ENCODE measurements around the gene PGRMC2.
A peak's percentile ranks its signal among the peaks of the same experiment; 100 is the strongest.

PGRMC2 gene

DNA sequence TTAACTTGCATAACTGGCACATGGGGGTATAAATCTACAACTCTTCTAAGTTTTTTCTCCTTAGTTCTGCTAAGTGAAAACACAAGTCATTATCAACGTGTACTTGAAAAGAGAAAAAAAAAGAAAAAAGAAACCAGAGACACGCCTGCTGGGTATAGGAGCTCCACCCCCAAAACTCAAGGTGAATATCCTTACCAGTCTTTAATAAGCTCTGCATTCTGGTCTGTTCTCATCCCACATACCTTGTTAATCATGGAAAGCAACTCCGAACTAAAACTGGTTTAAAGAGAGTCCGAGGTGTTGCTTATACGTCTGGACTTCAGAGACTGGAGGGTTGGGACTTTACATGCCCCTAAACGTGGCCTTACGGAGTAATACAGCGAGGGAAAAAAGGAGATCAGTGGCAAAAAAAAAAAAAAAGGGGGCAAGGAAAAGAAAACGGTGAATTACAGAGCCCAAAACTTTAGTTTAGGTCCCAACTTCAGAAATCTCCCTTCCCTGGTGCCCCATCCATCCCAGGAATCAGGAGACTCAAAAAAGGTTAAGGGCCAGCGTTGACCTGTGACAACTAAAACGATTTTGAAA lies 1.0 kb downstream of the PGRMC2 start:
- peaks cover 16% of the 10 kb centered on the region; the same call in 1 of the 2 replicates for H3K36me3 ChIP-seq (ENCODE audit: control insufficient read depth, insufficient read depth, low read length)
- peak overlapping the region; percentile 69; the same call in 1 of the 2 replicates for H3K27ac ChIP-seq (ENCODE audit: low read depth, low read length)
- H3K4me1 ChIP-seq (ENCODE audit: control insufficient read depth, insufficient read depth, low read length), result no peaks in the 10 kb centered on the region; the same call in 1 of the 2 replicates

GRCh38 chr4:128285085-128285997 lies 2.3 kb downstream of the PGRMC2 start:
- no peak overlapping the region for H3K9ac ChIP-seq (ENCODE audit: low read length)
- peak overlapping the region; percentile 74 for H3K4me3 ChIP-seq (ENCODE audit: low read depth, low read length)
- no peaks in the 10 kb centered on the region for H3K27me3 ChIP-seq (ENCODE audit: control insufficient read depth, insufficient read depth, low read length)
- H3K9me3 ChIP-seq (ENCODE audit: control insufficient read depth, insufficient read depth, low read depth, low read length), result no peaks in the 10 kb centered on the region; the same call in 1 of the 2 replicates
- peaks cover 22% of the 10 kb centered on the region; the same call in 1 of the 2 replicates for H3K36me3 ChIP-seq (ENCODE audit: control insufficient read depth, insufficient read depth, low read length)
- H3K4me1 ChIP-seq (ENCODE audit: control insufficient read depth, insufficient read depth, low read length), result no peaks in the 10 kb centered on the region; the same call in 1 of the 2 replicates
- H3K27ac ChIP-seq (ENCODE audit: low read depth, low read length), result no peak overlapping the region

More for the DNA sequence above, 1.0 kb downstream of the PGRMC2 start:
- H3K27me3 ChIP-seq (ENCODE audit: control insufficient read depth, insufficient read depth, low read length), result no peaks in the 10 kb centered on the region
- no peaks in the 10 kb centered on the region; the same call in 1 of the 2 replicates for H3K9me3 ChIP-seq (ENCODE audit: control insufficient read depth, insufficient read depth, low read depth, low read length)
- peak overlapping the region; percentile 74 for H3K4me3 ChIP-seq (ENCODE audit: low read depth, low read length)
- peak overlapping the region; percentile 92 for H3K9ac ChIP-seq (ENCODE audit: low read length)

DNA sequence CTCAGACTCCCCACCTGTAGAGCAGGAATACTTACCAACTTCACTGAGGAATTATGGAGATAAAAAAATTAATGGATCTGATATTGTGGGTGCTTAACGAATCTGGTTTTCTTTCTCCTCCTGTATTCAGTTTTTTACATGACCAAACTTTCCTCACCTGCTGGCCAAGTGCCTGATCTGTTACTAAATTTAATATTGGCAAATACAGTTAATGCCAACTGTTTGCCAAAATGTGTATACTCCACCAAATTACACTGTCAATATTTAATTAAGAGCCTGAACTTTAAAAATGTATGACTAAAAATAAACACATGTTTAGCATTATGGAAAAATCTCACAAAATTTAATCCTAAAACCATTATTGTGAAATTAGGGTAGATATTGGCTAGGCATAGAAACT lies 3.3 kb downstream of the PGRMC2 start:
- Histone ChIP-seq H3K27me3 (ENCODE audit: control insufficient read depth, insufficient read depth, low read length) (no peaks in the 10 kb centered on the region), H3K4me1 (ENCODE audit: control insufficient read depth, insufficient read depth, low read length) (no peaks in the 10 kb centered on the region; the same call in 1 of the 2 replicates), H3K36me3 (ENCODE audit: control insufficient read depth, insufficient read depth, low read length) (peaks cover 31% of the 10 kb centered on the region), H3K9me3 (ENCODE audit: control insufficient read depth, insufficient read depth, low read depth, low read length) (no peaks in the 10 kb centered on the region; the same call in 1 of the 2 replicates), H3K27ac (ENCODE audit: low read depth, low read length) (no peak overlapping the region), H3K9ac (ENCODE audit: low read length) (no peak overlapping the region), H3K4me3 (ENCODE audit: low read depth, low read length) (0 out of 2 replicates have a peak overlapping the region, but pooled peaks have one; percentile 74)

DNA sequence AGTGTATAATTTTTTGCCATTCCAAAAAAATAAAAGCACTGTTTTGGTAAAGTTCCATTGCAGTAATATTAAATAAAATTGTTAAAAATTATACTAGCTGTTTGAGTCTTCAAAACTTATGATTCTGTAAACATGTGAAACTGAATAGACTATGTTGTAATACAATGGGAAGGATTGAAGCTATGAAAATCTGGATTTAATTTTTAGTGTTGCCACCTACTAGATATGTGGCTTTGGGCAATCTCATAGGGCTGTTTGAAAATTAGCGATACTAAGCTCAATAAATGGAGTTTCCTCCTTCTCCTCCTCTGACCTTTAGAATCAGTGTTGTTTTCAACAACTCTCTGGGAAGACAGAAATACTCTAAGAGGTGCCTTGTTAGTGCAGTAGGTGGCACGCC lies 4.5 kb downstream of the PGRMC2 start:
- Histone ChIP-seq H3K9me3 (ENCODE audit: control insufficient read depth, insufficient read depth, low read depth, low read length) (no peaks in the 10 kb centered on the region; the same call in 1 of the 2 replicates), H3K4me3 (ENCODE audit: low read depth, low read length) (no peak overlapping the region), H3K9ac (ENCODE audit: low read length) (no peak overlapping the region), H3K36me3 (ENCODE audit: control insufficient read depth, insufficient read depth, low read length) (peaks cover 34% of the 10 kb centered on the region), H3K27me3 (ENCODE audit: control insufficient read depth, insufficient read depth, low read length) (no peaks in the 10 kb centered on the region), H3K27ac (ENCODE audit: low read depth, low read length) (no peak overlapping the region), H3K4me1 (ENCODE audit: control insufficient read depth, insufficient read depth, low read length) (no peaks in the 10 kb centered on the region; the same call in 1 of the 2 replicates)

DNA sequence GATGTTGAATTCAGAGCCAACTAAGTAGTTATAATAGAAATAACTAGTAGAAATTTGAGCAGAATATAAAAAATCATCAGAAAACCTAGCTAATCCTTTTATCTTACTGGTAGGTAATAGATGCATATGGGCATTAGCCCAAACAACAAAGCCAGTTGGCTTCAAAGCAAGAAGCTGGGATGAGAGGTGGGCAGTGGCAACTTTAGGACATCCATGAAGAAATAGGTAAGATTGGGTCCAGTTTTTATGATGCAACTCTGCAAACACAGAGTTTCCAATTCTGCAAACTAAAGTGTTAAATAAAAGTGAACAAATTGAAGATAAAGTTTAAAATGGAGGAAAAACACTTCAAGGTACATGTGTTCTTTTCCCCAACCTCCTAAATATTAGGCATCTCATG lies 5.1 kb downstream of the PGRMC2 start:
- no peaks in the 10 kb centered on the region; the same call in 1 of the 2 replicates for H3K9me3 ChIP-seq (ENCODE audit: control insufficient read depth, insufficient read depth, low read depth, low read length)
- no peaks in the 10 kb centered on the region; the same call in 1 of the 2 replicates for H3K4me1 ChIP-seq (ENCODE audit: control insufficient read depth, insufficient read depth, low read length)
- no peaks in the 10 kb centered on the region for H3K27me3 ChIP-seq (ENCODE audit: control insufficient read depth, insufficient read depth, low read length)
- peaks cover 37% of the 10 kb centered on the region for H3K36me3 ChIP-seq (ENCODE audit: control insufficient read depth, insufficient read depth, low read length)
- no peak overlapping the region for H3K9ac ChIP-seq (ENCODE audit: low read length)
- no peak overlapping the region for H3K4me3 ChIP-seq (ENCODE audit: low read depth, low read length)
- H3K27ac ChIP-seq (ENCODE audit: low read depth, low read length), result no peak overlapping the region

- Histone ChIP-seq H3K4me3 (ENCODE audit: low read depth, low read length) (no peak overlapping the region), H3K4me1 (ENCODE audit: control insufficient read depth, insufficient read depth, low read length) (no peaks in the 10 kb centered on the region; the same call in 1 of the 2 replicates), H3K27me3 (ENCODE audit: control insufficient read depth, insufficient read depth, low read length) (no peaks in the 10 kb centered on the region), H3K27ac (ENCODE audit: low read depth, low read length) (no peak overlapping the region), H3K9ac (ENCODE audit: low read length) (no peak overlapping the region), H3K9me3 (ENCODE audit: control insufficient read depth, insufficient read depth, low read depth, low read length) (no peaks in the 10 kb centered on the region; the same call in 1 of the 2 replicates), H3K36me3 (ENCODE audit: control insufficient read depth, insufficient read depth, low read length) (peaks cover 37% of the 10 kb centered on the region)
Observed at GRCh38 chr4:128281354-128281753, 6.3 kb downstream of the PGRMC2 start.

GRCh38 chr4:128279624-128280225 lies 7.9 kb downstream of the PGRMC2 start:
- Histone ChIP-seq H3K36me3 (ENCODE audit: control insufficient read depth, insufficient read depth, low read length) (peaks cover 41% of the 10 kb centered on the region), H3K27me3 (ENCODE audit: control insufficient read depth, insufficient read depth, low read length) (no peaks in the 10 kb centered on the region), H3K9ac (ENCODE audit: low read length) (no peak overlapping the region), H3K27ac (ENCODE audit: low read depth, low read length) (no peak overlapping the region), H3K4me1 (ENCODE audit: control insufficient read depth, insufficient read depth, low read length) (no peaks in the 10 kb centered on the region; the same call in 1 of the 2 replicates), H3K4me3 (ENCODE audit: low read depth, low read length) (no peak overlapping the region), H3K9me3 (ENCODE audit: control insufficient read depth, insufficient read depth, low read depth, low read length) (no peaks in the 10 kb centered on the region; the same call in 1 of the 2 replicates)

- Histone ChIP-seq H3K9me3 (ENCODE audit: control insufficient read depth, insufficient read depth, low read depth, low read length) (no peaks in the 10 kb centered on the region; the same call in 1 of the 2 replicates), H3K4me1 (ENCODE audit: control insufficient read depth, insufficient read depth, low read length) (no peaks in the 10 kb centered on the region; the same call in 1 of the 2 replicates), H3K27ac (ENCODE audit: low read depth, low read length) (no peak overlapping the region), H3K9ac (ENCODE audit: low read length) (no peak overlapping the region), H3K27me3 (ENCODE audit: control insufficient read depth, insufficient read depth, low read length) (no peaks in the 10 kb centered on the region), H3K36me3 (ENCODE audit: control insufficient read depth, insufficient read depth, low read length) (peaks cover 44% of the 10 kb centered on the region), H3K4me3 (ENCODE audit: low read depth, low read length) (no peak overlapping the region)
Observed at GRCh38 chr4:128277856-128278255, 9.8 kb downstream of the PGRMC2 start.

DNA sequence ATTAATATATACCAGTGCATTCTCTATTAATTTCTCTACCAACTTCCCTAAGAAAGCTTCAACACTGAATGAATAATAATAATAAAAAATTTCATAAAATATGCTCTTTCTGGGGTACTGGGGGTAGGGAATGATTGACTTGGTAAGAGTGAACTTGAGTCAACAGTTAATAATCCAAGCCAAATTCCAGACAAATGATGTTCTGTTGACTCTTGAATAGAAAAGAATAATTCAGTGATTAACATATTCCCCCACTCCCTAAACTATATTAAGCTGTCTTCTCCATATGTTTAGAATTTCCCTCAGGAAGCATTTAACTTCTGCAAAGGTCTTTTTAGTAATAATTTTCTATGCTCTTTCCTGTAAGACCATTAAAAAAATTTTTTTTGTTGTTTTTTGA lies 12.3 kb downstream of the PGRMC2 start:
- no peak overlapping the region for H3K9ac ChIP-seq (ENCODE audit: low read length)
- no peaks in the 10 kb centered on the region for H3K4me1 ChIP-seq (ENCODE audit: control insufficient read depth, insufficient read depth, low read length)
- no peaks in the 10 kb centered on the region for H3K27me3 ChIP-seq (ENCODE audit: control insufficient read depth, insufficient read depth, low read length)
- no peak overlapping the region for H3K27ac ChIP-seq (ENCODE audit: low read depth, low read length)
- H3K9me3 ChIP-seq (ENCODE audit: control insufficient read depth, insufficient read depth, low read depth, low read length), result no peaks in the 10 kb centered on the region; the same call in 1 of the 2 replicates
- H3K36me3 ChIP-seq (ENCODE audit: control insufficient read depth, insufficient read depth, low read length), result peaks cover 59% of the 10 kb centered on the region
- H3K4me3 ChIP-seq (ENCODE audit: low read depth, low read length), result no peak overlapping the region

DNA sequence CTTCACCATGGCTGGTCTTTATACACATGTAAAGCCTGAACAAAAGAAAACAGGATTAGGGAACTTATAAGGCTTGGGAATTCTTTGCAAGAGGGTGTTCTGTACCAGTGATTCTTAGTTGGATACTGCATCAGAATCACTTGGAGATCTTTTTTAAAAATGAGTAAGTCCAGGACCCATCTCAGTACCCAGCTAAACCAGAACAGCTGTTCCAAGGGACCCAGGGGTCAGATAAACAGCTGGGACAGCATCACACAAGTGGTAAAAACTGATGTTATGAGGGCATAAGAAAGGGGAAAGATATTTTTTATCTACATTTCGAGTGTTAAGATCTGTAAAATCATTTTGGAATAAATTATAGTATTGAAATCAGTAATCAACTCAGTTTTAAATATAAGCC lies 16.1 kb downstream of the PGRMC2 start:
- H3K9me3 ChIP-seq (ENCODE audit: control insufficient read depth, insufficient read depth, low read depth, low read length), result 0 out of 2 replicates have a peak, but pooled peaks cover under 1% of the 10 kb centered on the region
- peaks cover 54% of the 10 kb centered on the region for H3K36me3 ChIP-seq (ENCODE audit: control insufficient read depth, insufficient read depth, low read length)
- no peak overlapping the region for H3K9ac ChIP-seq (ENCODE audit: low read length)
- no peaks in the 10 kb centered on the region for H3K27me3 ChIP-seq (ENCODE audit: control insufficient read depth, insufficient read depth, low read length)
- H3K27ac ChIP-seq (ENCODE audit: low read depth, low read length), result no peak overlapping the region
- H3K4me1 ChIP-seq (ENCODE audit: control insufficient read depth, insufficient read depth, low read length), result no peaks in the 10 kb centered on the region
- H3K4me3 ChIP-seq (ENCODE audit: low read depth, low read length), result no peak overlapping the region
